ENCODE results near the gene GRIA1. TPM values are rescaled to one million over a fixed set of nuclear protein-coding genes. Genes with fewer than 3 reads are reported as not detected.

The GRIA1 gene
- total RNA-seq, 1 experiment from 2014 or later, result not detected

GRCh38 chr5:153584126-153584959, 93.9 kb downstream of the GRIA1 start:
- H3K4me2 ChIP-seq (ENCODE audit: low read depth, low read length, poor library complexity, severe bottlenecking), result no peak overlapping the region

GRCh38 chr5:153584960-153585359, 94.5 kb downstream of the GRIA1 start:
- H3K4me2 ChIP-seq (ENCODE audit: low read depth, low read length, poor library complexity, severe bottlenecking), result no peak overlapping the region
- H3K79me2 ChIP-seq (ENCODE audit: low read length), result no peaks in the 10 kb centered on the region
- no peaks in the 10 kb centered on the region for H4K20me1 ChIP-seq (ENCODE audit: insufficient read depth, low read depth, low read length)
- no peak overlapping the region for H3K9ac ChIP-seq (ENCODE audit: low read length)
- H2AFZ ChIP-seq (ENCODE audit: low read length), result no peak overlapping the region
- H3K9me2 ChIP-seq (replicated peaks; ENCODE audit: insufficient read depth, low read length), result no peaks in the 10 kb centered on the region
- DNase-seq, result no peak
- no peak overlapping the region for H3K27ac ChIP-seq (ENCODE audit: low read length)
- no peaks in the 10 kb centered on the region for H3K4me1 ChIP-seq (ENCODE audit: low read length)
- H3K4me3 ChIP-seq (ENCODE audit: low read length), result no peak overlapping the region
- H3K36me3 ChIP-seq (ENCODE audit: insufficient read depth, low read length), result no peaks in the 10 kb centered on the region
- no peaks in the 10 kb centered on the region for H3K27me3 ChIP-seq (ENCODE audit: low read length)
- H3K9me3 ChIP-seq (ENCODE audit: low read length), result no peaks in the 10 kb centered on the region

More at GRCh38 chr5:153584126-153584959, 93.9 kb downstream of the GRIA1 start:
- H3K36me3 ChIP-seq (ENCODE audit: insufficient read depth, low read length), result no peaks in the 10 kb centered on the region
- H3K9ac ChIP-seq (ENCODE audit: low read length), result no peak overlapping the region
- H3K79me2 ChIP-seq (ENCODE audit: low read length), result no peaks in the 10 kb centered on the region
- H2AFZ ChIP-seq (ENCODE audit: low read length), result no peak overlapping the region
- no peaks in the 10 kb centered on the region for H3K9me3 ChIP-seq (ENCODE audit: low read length)
- H4K20me1 ChIP-seq (ENCODE audit: insufficient read depth, low read depth, low read length), result no peaks in the 10 kb centered on the region
- H3K27me3 ChIP-seq (ENCODE audit: low read length), result no peaks in the 10 kb centered on the region
- H3K27ac ChIP-seq (ENCODE audit: low read length), result no peak overlapping the region
- DNase-seq, result no peak
- no peak overlapping the region for H3K4me3 ChIP-seq (ENCODE audit: low read length)
- H3K4me1 ChIP-seq (ENCODE audit: low read length), result no peaks in the 10 kb centered on the region
- no peaks in the 10 kb centered on the region for H3K9me2 ChIP-seq (replicated peaks; ENCODE audit: insufficient read depth, low read length)

GRCh38 chr5:153585622-153586277, 95.3 kb downstream of the GRIA1 start:
- Histone ChIP-seq H3K27me3 (ENCODE audit: low read length) (no peaks in the 10 kb centered on the region), H3K4me1 (ENCODE audit: low read length) (no peaks in the 10 kb centered on the region), H4K20me1 (ENCODE audit: insufficient read depth, low read depth, low read length) (no peaks in the 10 kb centered on the region), H3K4me3 (ENCODE audit: low read length) (no peak overlapping the region), H3K79me2 (ENCODE audit: low read length) (no peaks in the 10 kb centered on the region), H3K4me2 (ENCODE audit: low read depth, low read length, poor library complexity, severe bottlenecking) (no peak overlapping the region), H3K27ac (ENCODE audit: low read length) (no peak overlapping the region), H2AFZ (ENCODE audit: low read length) (no peak overlapping the region), H3K36me3 (ENCODE audit: insufficient read depth, low read length) (no peaks in the 10 kb centered on the region), H3K9me2 (replicated peaks; ENCODE audit: insufficient read depth, low read length) (no peaks in the 10 kb centered on the region), H3K9me3 (ENCODE audit: low read length) (no peaks in the 10 kb centered on the region), H3K9ac (ENCODE audit: low read length) (no peak overlapping the region)
- no peak for DNase-seq

GRCh38 chr5:153592081-153592480, 101.6 kb downstream of the GRIA1 start:
- Histone ChIP-seq H4K20me1 (ENCODE audit: insufficient read depth, low read depth, low read length) (no peaks in the 10 kb centered on the region), H2AFZ (ENCODE audit: low read length) (no peak overlapping the region), H3K27me3 (ENCODE audit: low read length) (no peaks in the 10 kb centered on the region), H3K9me2 (replicated peaks; ENCODE audit: insufficient read depth, low read length) (no peaks in the 10 kb centered on the region), H3K9me3 (ENCODE audit: low read length) (no peaks in the 10 kb centered on the region), H3K4me1 (ENCODE audit: low read length) (no peaks in the 10 kb centered on the region), H3K4me3 (ENCODE audit: low read length) (no peak overlapping the region), H3K27ac (ENCODE audit: low read length) (no peak overlapping the region), H3K36me3 (ENCODE audit: insufficient read depth, low read length) (no peaks in the 10 kb centered on the region), H3K4me2 (ENCODE audit: low read depth, low read length, poor library complexity, severe bottlenecking) (no peak overlapping the region), H3K79me2 (ENCODE audit: low read length) (no peaks in the 10 kb centered on the region), H3K9ac (ENCODE audit: low read length) (no peak overlapping the region)
- no peak for DNase-seq

- DNase-seq, result no peak
- Histone ChIP-seq H2AFZ (ENCODE audit: low read length) (no peak overlapping the region), H4K20me1 (ENCODE audit: insufficient read depth, low read depth, low read length) (no peaks in the 10 kb centered on the region), H3K4me1 (ENCODE audit: low read length) (no peaks in the 10 kb centered on the region), H3K4me2 (ENCODE audit: low read depth, low read length, poor library complexity, severe bottlenecking) (no peak overlapping the region), H3K9me2 (replicated peaks; ENCODE audit: insufficient read depth, low read length) (no peaks in the 10 kb centered on the region), H3K36me3 (ENCODE audit: insufficient read depth, low read length) (no peaks in the 10 kb centered on the region), H3K27me3 (ENCODE audit: low read length) (no peaks in the 10 kb centered on the region), H3K27ac (ENCODE audit: low read length) (no peak overlapping the region), H3K79me2 (ENCODE audit: low read length) (no peaks in the 10 kb centered on the region), H3K9me3 (ENCODE audit: low read length) (no peaks in the 10 kb centered on the region), H3K9ac (ENCODE audit: low read length) (no peak overlapping the region), H3K4me3 (ENCODE audit: low read length) (no peak overlapping the region)
These were observed 104.3 kb downstream of the GRIA1 start for GRCh38 chr5:153594785-153595184.

- no peak overlapping the region for H3K27ac ChIP-seq (ENCODE audit: low read length)
These were observed 107.6 kb downstream of the GRIA1 start for GRCh38 chr5:153598099-153598498.

GRCh38 chr5:153601377-153601776, 110.9 kb downstream of the GRIA1 start:
- Histone ChIP-seq H3K36me3 (ENCODE audit: insufficient read depth, low read length) (no peaks in the 10 kb centered on the region), H3K4me1 (ENCODE audit: low read length) (no peaks in the 10 kb centered on the region), H3K9me2 (replicated peaks; ENCODE audit: insufficient read depth, low read length) (no peaks in the 10 kb centered on the region), H3K4me3 (ENCODE audit: low read length) (no peak overlapping the region), H2AFZ (ENCODE audit: low read length) (no peak overlapping the region), H3K9me3 (ENCODE audit: low read length) (no peaks in the 10 kb centered on the region), H3K27ac (ENCODE audit: low read length) (no peak overlapping the region), H3K27me3 (ENCODE audit: low read length) (no peaks in the 10 kb centered on the region), H3K79me2 (ENCODE audit: low read length) (no peaks in the 10 kb centered on the region), H4K20me1 (ENCODE audit: insufficient read depth, low read depth, low read length) (no peaks in the 10 kb centered on the region), H3K4me2 (ENCODE audit: low read depth, low read length, poor library complexity, severe bottlenecking) (no peak overlapping the region), H3K9ac (ENCODE audit: low read length) (no peak overlapping the region)
- no peak for DNase-seq

More at GRCh38 chr5:153598099-153598498, 107.6 kb downstream of the GRIA1 start:
- H3K9me2 ChIP-seq (replicated peaks; ENCODE audit: insufficient read depth, low read length), result no peaks in the 10 kb centered on the region
- H3K4me2 ChIP-seq (ENCODE audit: low read depth, low read length, poor library complexity, severe bottlenecking), result no peak overlapping the region
- H3K36me3 ChIP-seq (ENCODE audit: insufficient read depth, low read length), result no peaks in the 10 kb centered on the region
- H3K9me3 ChIP-seq (ENCODE audit: low read length), result no peaks in the 10 kb centered on the region
- H3K79me2 ChIP-seq (ENCODE audit: low read length), result no peaks in the 10 kb centered on the region
- H2AFZ ChIP-seq (ENCODE audit: low read length), result no peak overlapping the region
- H3K27me3 ChIP-seq (ENCODE audit: low read length), result no peaks in the 10 kb centered on the region
- H3K4me3 ChIP-seq (ENCODE audit: low read length), result no peak overlapping the region
- no peak overlapping the region for H3K9ac ChIP-seq (ENCODE audit: low read length)
- no peaks in the 10 kb centered on the region for H4K20me1 ChIP-seq (ENCODE audit: insufficient read depth, low read depth, low read length)
- DNase-seq, result no peak
- H3K4me1 ChIP-seq (ENCODE audit: low read length), result no peaks in the 10 kb centered on the region

GRCh38 chr5:153605386-153605785, 114.9 kb downstream of the GRIA1 start:
- H3K36me3 ChIP-seq (ENCODE audit: insufficient read depth, low read length), result no peaks in the 10 kb centered on the region
- H3K9me2 ChIP-seq (replicated peaks; ENCODE audit: insufficient read depth, low read length), result no peaks in the 10 kb centered on the region
- no peaks in the 10 kb centered on the region for H3K27me3 ChIP-seq (ENCODE audit: low read length)
- H3K9ac ChIP-seq (ENCODE audit: low read length), result no peak overlapping the region
- no peaks in the 10 kb centered on the region for H3K79me2 ChIP-seq (ENCODE audit: low read length)
- no peak overlapping the region for H3K4me2 ChIP-seq (ENCODE audit: low read depth, low read length, poor library complexity, severe bottlenecking)
- H3K4me1 ChIP-seq (ENCODE audit: low read length), result no peaks in the 10 kb centered on the region
- no peak overlapping the region for H3K27ac ChIP-seq (ENCODE audit: low read length)
- H3K9me3 ChIP-seq (ENCODE audit: low read length), result no peaks in the 10 kb centered on the region
- no peak for DNase-seq
- H4K20me1 ChIP-seq (ENCODE audit: insufficient read depth, low read depth, low read length), result no peaks in the 10 kb centered on the region
- no peak overlapping the region for H3K4me3 ChIP-seq (ENCODE audit: low read length)
- H2AFZ ChIP-seq (ENCODE audit: low read length), result no peak overlapping the region

All from Karpas-422 (cell line).